Right hindlimb (tissue), 1 donor: ENCODE results near the gene PLIN3.
"Not testable (repeated sequence)": the region's sequence is repeated elsewhere in the genome, so short reads cannot be mapped to it uniquely, and the experiment has no call there.

Experiments used
- DNase-seq: peaks from one replicate; pipeline ENCODE4 v3.0.0-alpha.2; 2018

The PLIN3 gene

DNA sequence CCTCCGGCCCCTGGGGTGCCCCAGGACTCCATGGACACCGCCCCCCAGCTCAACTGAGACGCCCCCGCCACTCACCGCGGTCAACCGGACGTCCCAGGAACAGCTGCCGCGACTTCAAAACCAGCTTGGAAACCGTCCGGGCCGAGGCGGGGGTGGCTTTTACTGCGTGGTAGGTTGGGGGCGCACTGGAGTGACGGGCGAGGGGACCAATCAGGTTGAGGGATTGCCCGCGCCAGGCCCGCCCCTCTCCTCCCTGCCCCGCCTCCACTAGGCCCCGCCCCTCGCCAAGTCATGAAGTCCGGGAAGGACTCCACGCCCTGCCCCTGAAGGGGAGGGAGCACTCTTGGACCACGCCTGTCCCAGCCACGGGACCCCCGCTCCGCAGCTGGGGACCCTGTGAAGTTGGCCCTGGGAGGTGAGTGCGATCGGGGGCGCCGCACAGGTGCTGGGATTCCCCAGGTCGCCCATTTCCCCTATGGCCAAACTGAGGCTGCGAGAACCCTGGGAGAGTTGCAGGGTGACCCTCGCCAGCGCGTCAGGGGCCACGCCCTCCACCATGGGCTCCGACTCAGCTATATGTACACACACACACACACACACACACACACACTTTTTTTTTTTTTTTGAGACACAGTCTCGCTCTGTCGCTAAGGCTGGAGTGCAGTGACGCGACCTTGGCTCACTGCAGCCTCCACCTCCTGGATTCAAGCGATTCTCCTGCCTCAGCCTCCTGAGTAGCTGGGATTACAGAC is at the start of gene PLIN3:
TSS of gene PLIN3 (minus strand) at position 134 of the 752 bp plus-strand sequence. CDS start 6,273 bp downstream, outside the sequence.
- peak; percentile 98 for DNase-seq

- no peak for DNase-seq
These were observed 49.0 kb upstream of the PLIN3 start for GRCh38 chr19:4916292-4917082.

GRCh38 chr19:4914736-4915501 is 47.5 kb upstream of the PLIN3 start:
- no peak for DNase-seq

DNA sequence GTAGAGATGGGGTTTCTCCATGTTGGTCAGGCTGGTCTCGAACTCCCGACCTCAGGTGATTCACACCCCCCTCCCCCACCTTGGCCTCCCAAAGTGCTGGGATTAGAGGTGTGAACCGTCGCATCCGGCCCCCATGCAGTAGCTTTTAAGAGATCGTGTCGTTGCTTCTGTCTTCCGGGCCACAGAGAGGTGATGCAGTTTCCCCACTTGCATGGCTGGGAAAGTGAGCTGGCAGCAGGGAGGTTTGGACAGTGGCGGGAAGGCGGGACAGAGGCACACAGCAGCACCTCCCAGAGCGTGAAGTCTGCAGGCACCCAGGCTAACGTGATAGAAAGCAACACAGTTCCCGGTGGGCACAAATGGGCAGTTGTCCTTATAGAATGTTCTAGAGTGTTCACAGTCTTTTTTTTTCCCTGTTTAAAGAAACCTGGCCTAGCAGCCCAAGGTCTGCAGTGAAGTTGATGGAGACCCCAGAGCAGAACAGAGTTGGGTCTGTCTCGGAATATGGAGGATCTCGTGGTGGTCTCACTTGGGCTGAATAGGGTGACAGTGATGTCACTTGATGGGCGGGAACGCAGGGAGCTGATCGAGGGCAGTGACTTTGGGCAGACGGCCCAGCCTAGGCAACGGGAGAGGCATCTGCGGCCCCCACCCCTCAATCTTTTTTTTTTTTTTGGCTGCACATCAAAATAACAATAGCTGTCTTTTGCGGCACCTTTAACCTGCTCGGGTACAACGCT is 46.7 kb upstream of the PLIN3 start:
- DNase-seq = no peak

DNA sequence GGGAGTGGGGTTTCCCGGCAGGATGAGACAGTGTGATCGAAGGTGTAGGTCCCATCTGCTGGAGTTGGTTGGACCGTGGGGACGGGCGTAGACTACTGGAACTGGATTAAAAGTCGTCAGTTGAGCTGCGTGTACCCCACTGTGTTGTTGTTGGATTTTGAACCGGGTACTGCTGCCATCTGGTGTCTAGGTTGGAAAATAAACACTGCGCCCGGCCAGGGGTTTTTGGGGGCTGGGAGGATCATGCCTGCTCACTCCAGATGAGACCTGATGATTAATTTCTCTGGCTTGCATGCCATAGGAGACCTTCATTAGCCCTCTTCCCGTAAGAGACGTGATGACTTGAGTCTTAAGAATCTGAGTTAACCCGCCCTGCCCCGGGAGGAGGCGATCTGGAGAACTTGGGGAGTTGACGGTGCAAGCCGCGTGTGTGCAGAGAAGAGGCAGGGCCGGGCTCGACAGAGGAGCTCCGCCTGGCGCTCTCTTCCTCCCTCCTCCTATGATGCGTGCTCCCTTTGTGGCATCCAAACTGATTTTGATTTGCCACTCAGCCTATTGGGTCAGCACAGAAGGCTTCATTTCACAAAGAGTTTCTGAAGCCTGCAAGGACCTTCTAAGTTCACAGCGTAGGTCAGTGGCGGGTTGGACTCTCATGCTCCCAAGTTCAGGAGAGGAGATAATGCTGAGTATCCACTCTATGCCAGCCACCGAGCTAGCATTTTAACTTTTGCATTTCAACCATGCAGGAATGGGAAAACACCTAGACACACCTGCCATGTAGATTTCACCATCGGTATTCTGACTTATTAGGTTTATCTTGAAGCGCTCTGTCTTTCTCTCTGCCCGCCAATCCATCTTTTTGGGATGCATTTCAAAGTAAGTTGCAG is 44.6 kb upstream of the PLIN3 start:
- DNase-seq = peak; percentile 73

DNA sequence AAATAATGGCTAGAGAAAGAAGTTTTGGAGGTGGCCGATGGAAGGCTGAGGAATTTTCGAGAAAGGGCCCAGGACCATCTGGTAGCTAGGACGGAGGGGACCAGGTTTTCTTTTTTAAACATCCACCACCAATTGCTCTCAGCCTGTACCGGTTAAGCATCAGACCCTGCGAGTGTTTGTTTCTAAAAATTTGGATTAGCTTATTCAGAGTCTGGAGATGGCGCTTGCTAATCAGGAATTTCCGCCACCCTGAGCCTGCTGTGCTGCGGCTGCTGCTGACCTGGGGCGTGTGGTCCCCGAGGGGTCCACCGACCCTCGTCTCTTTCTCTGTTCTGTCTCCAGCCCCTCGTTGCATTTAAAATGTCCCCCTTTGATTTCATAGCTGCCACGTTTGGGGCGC is 43.8 kb upstream of the PLIN3 start:
- no peak for DNase-seq

DNA sequence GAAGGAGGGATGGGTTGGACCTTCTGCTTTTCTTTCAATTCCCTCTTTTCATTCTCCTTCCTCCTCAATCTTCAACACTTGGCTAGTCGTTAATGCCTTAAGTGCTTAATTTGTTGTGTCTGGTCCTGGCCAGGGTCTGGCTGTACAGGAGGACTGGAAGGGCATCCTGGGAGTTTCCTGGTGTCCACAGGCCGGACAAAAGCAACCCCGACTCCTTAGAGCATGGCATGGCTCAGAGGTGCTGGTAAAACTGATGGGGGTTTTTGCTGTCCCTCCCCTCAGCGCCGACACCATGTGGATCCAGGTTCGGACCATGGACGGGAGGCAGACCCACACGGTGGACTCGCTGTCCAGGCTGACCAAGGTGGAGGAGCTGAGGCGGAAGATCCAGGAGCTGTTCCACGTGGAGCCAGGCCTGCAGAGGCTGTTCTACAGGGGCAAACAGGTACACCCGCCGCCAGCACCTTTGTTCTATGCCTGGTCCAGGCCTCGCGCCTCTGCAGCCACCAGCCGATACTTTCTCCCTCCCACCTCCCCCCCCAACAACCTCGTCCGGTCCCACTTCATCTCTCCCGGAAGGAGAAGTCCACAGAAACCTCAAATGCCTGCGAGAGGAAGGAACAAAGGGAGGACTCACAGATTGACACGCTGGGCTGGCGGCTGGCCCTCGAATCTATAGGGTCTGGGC is 43.3 kb upstream of the PLIN3 start:
- no peak for DNase-seq

DNA sequence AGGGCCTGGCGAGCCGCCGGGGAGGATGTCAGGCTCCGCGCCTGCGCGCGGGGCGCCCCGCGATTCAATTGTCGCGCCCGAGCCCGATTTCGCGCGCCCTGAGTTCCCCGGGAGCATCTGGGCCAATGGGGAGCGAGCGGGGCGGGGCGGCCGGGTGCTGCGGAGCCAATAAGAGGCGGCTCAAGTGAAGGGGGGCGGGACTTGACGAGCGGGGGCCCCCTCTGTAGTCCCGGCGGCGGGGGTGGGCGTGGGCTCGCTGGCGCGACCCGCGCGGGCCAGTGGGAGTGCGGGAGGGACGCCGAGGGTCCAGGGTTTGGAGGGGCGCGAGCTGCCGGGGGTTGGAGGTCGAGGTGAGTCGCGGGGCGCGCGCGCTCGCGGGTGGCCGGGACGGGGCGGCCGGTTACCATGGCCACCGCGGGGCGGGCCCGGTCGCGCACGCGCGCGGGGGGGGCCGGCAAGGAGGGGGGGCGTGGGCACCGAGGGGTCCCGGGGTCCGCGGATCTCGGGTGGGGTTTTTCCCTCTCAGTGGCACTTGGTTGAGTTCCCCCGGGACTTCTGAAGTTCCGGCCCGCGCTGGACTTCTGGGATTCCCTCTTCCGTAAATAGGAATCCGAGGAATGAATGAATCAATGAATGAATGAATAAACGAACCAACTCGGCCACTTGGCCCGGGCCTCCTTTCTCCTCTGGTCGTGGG is 42.6 kb upstream of the PLIN3 start:
- peak; percentile 95 for DNase-seq

DNA sequence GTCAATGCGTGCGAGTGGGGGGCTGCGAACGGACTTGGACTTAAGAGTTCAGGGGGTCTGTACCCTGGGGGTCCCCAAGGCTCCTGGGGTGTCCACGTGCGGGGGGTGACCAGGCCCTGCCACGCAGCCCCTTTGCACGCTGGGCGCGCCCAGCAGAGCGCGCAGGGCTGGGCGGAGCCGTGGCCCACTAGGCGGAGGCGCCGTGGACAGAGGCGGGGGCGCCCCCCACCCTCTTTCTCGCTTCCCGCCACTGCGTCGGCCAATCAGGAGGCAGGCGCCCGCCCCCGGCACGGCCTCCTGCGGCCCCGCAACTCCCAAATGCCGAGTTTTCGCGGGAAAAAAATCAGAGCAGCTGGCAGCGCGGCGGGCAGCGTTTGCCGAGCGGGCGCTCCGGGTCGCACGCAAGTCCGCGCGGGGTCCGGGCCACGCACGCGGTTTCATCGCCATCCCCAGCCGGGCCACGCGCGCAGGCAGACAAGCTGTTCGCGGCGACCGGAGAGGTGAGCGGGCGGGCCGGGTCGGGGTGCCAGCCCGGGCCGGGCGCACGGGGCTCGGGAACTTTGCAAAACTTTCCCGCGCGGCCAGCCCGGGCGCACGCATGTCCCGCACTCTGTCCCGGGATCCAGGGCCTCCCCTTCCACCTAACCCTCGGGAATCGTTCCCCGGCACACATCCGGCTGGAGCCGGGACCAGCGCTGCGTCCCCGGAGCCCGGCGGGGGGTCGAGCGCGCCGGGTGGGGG is 41.9 kb upstream of the PLIN3 start, which contains the start of gene UHRF1:
TSS of gene UHRF1 (plus strand) at position 346 of the 741 bp plus-strand sequence. CDS start 1,385 bp downstream, outside the sequence.
- DNase-seq = peak; percentile 69

DNA sequence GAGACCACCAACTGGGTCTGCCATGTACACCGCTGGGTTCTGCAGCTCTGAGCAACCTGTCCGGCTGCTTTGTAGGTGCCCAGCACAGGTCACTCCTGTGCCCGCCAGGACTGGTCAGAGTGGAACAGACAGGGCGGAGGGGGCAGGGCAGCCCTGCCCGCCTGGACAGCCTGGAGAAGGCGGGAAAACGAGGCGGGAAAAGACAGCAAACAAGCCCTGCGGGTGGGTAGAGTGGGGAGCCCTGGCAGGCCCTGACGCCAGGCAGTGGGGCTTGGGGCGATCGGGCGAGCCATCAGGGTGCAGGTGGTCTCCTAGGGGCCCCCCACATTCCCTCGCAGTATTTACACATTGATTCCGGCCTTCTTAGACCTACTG is 41.3 kb upstream of the PLIN3 start:
- no peak for DNase-seq

DNA sequence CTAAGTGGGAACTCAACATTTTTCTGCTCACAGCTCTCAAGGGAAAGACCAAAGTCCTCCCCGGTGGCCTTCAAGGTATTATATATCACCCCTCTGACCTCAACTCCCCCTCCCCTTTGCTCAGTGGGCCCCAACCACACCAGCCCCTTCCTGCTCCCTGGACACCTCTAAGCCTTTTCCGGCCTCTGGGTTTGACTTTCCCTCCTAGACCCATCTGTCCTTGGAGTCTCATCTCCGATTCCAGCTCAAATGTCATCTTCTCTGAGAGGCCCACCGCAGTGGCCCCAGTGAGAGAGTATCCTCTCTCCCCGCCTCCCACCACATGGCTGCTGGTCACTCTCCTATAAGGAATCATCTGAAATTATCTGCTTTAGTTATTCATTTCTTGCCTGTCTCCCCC is 40.9 kb upstream of the PLIN3 start:
- no peak for DNase-seq

DNA sequence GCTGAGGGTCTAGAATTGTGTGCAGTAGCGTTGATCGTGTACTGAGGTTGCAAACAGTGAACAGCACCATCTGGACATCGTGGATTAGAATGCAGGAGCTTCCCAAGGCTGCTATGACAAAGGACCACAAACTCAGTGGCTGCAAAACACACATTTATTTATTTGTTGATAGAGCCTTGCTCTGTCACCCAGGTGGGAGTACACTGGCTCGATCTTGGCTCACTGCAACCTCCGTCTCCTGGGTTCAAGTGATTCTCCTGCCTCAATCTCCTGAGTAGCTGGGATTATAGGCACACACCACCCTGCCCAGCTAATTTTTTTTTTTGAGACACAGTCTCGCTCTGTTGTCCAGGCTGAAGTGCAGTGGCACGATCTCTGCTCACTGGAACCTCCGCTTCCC is 39.5 kb upstream of the PLIN3 start:
- no peak for DNase-seq

DNA sequence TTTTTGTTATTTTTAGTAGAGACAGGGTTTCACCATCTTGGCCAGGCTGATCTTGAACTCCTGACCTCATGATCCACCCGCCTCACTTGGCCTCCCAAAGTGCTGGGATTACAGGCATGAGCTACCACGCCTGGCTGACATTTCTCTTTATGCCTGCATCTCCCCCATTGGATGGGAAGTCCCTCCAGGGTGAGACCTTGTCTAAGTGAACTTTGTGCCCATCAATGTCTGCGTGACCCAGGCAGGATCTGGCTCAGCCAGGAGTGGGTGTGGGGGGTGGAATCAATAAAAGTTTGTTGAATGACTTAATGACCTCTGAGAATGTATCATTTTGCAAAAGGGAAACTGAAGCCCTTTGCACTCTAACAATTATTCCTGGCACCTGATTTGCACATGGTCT is 37.0 kb upstream of the PLIN3 start:
- no peak for DNase-seq

DNA sequence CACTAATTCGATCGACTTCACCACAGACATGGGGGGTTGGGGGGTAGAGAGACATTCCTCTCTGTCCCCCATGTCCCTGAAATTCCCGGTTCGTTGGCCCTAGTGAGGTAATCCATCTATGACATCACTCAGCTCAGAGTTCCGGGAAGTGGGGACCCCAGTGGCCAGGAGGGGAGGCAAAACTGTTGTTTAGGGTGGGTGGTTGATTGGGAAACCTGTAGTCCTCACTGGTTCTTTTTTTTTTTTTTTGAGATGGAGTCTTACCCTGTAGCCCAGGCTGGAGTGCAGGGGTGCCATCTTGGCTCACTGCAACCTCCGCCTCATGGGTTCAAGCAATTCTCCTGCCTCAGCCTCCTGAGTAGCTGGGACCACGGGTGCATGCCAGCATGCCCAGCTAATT is 35.3 kb upstream of the PLIN3 start, which contains the start of gene ARRDC5:
TSS of gene ARRDC5 (minus strand) at position 101 of the 400 bp plus-strand sequence. CDS start at position 30, 71 bp downstream.
- DNase-seq = no peak

GRCh38 chr19:4900879-4901278 is 33.4 kb upstream of the PLIN3 start:
- not testable (repeated sequence) for DNase-seq

DNA sequence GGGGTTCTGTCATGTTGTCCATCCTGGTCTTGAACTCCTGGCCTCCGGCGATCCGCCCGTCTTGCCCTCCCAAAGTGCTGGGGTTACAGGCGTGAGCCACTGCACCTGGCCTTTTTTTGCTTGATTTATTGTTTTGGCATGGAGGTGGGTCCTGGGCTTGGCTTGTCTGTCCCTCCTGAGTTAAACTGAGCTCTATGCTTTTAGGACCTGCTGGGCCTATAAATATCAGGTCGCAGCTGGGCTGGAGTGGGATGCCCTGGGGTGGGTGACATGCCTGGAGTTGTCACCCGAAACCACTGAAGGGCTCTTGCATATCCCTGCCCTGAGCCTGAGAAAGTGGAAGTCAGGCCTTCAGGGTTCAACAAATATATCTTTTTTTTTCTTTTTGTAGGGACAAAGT is 29.7 kb upstream of the PLIN3 start:
- DNase-seq = peak; percentile 33

DNA sequence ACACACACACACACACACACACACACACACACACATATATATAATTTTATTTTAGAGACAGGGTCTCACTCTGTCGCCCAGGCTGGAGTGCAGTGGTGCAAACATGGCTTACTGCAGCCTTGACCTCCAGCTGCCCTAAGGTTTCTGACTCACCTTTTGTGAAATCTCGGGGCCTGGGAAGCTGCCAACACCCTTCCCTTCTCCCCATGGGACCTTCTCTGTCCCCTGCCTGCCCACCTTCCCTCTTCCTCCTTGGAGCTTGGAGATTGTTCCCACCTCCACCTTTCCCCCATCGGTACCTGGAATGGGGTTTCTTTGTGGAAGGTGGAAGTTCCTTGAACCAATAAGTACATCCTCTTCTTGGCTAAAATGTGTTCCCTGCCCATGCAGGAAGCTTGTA is 28.9 kb upstream of the PLIN3 start:
- DNase-seq = no peak

DNA sequence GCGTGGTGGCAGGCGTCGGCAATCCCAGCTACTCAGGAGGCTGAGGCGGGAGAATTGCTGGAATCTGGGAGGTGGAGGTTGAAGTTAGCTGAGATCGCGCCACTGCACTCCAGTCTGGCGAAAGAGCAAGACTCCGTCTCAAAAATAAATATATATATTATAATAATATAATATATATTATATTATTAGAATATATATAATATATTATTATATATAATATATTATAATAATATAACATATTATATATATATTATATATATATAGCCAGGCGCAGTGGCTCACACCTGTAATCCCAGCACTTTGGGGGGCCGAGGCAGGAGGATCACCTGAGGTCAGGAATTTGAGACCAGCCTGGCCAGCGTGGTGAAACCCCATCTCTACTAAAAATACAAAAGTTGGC is 25.5 kb upstream of the PLIN3 start:
- not testable (repeated sequence) for DNase-seq

- no peak for DNase-seq
These were observed 23.6 kb upstream of the PLIN3 start for GRCh38 chr19:4891066-4891465.
